GM12892 (cell line): ENCODE measurements around the gene DNMT3A.

ENCODE experiments used
- POLR2A ChIP-seq: IDR thresholded peaks from 2 replicates; pipeline ENCODE4 v1.6.1; 2011; ENCODE audit warnings: low read depth, low read length, control low read depth
- TAF1 ChIP-seq: IDR thresholded peaks from 2 replicates; pipeline ENCODE4 v1.6.1; 2011; ENCODE audit warnings: low read depth, mild to moderate bottlenecking, control low read depth, low read length, borderline replicate concordance

DNA sequence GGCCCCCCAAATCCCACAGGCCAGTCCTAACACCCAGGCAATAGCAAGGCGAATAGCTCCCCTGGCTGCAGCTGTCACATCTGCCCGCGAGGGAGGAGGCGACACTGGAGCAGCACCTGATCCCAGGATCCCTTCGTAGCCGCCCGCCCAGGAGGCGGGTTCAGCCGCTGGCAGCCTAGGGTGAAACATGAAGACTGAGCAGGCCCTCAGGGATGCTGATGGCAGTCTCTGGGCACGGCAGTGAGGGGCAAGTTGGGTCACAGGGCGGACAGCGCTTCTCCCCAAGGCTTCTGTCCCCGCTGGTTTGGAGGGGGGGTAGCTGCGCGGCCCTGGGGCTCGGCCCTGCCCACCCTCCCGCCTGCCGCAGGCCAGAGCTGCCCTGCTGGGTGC lies 1.9 kb downstream of the DNMT3A start:
- TF ChIP-seq POLR2A = no peak
- TF ChIP-seq TAF1 = no peak
